HEK293 (cell line): ENCODE measurements around the gene CAPN7.

Experiments used
- CTCF ChIA-PET: fragments of 350-600 bp; formaldehyde crosslinking; extraction: SDS; loops from one replicate; lab custom pipeline; 2021; ENCODE audit warnings: antibody characterized with exemption; lab: Yijun Ruan, JAX
- POLR2A ChIA-PET: fragments of 300-600 bp; formaldehyde crosslinking; extraction: SDS; loops from one replicate; lab custom pipeline; 2020; ENCODE audit warnings: antibody characterized with exemption, inconsistent platforms; lab: Yijun Ruan, JAX
- H3K27ac ChIP-seq: fragments of 200-500 bp; sonication (Bioruptor generic); 2 replicates; pipeline ENCODE4 v1.5.1; 2014; ENCODE audit warnings: low read depth, low read length, control low read depth, inconsistent platforms; ENCODE audit errors: extremely low read depth
- H3K36me3 ChIP-seq, 2 experiments: fragments of 200-500 bp in 1 of 2; sonication (Bioruptor generic) in 1 of 2; 1 replicate in 1 of 2; 2 replicates in 1 of 2; pipeline ENCODE4 v1.5.1; 2014 to 2017; ENCODE audit warnings: inconsistent platforms in 2 of 2, low read length in 2 of 2; ENCODE audit not compliant: control insufficient read depth in 2 of 2, insufficient read depth in 1 of 2
- H3K4me1 ChIP-seq: fragments of 200-500 bp; sonication (Bioruptor generic); 2 replicates; pipeline ENCODE4 v1.5.1; 2014; ENCODE audit warnings: mild to moderate bottlenecking, low read length, inconsistent platforms; ENCODE audit not compliant: control insufficient read depth, insufficient read depth
- H3K4me3 ChIP-seq: 2 replicates; pipeline ENCODE4 v1.5.1; 2011; ENCODE audit warnings: low read depth, mild to moderate bottlenecking, control low read depth, low read length, moderate library complexity
- H3K9me3 ChIP-seq: fragments of 200-500 bp; sonication (Bioruptor generic); 2 replicates; pipeline ENCODE4 v1.5.1; 2014; ENCODE audit warnings: low read depth, low read length, inconsistent platforms; ENCODE audit not compliant: control insufficient read depth, insufficient read depth
- IKZF3 ChIP-seq: fragments of 450-650 bp; IDR thresholded peaks from 2 replicates; pipeline ENCODE4 v1.5.0; 2018; ENCODE audit warnings: missing biosample characterization, mild to moderate bottlenecking, missing genetic modification characterization, moderate library complexity
- PRDM1 ChIP-seq: fragments of 450-650 bp; formaldehyde crosslinking; IDR thresholded peaks from 2 replicates; pipeline ENCODE4; 2016; ENCODE audit warnings: missing biosample characterization, missing genetic modification characterization
- ZNF10 ChIP-seq: fragments of 450-650 bp; formaldehyde crosslinking; IDR thresholded peaks from 2 replicates; pipeline ENCODE4 v1.5.1; 2017; ENCODE audit warnings: missing biosample characterization, missing genetic modification characterization
- ZNF114 ChIP-seq: fragments of 450-650 bp; formaldehyde crosslinking; IDR thresholded peaks from 2 replicates; pipeline ENCODE4 v1.5.0; 2017; ENCODE audit warnings: missing biosample characterization, missing genetic modification characterization
- ZNF132 ChIP-seq: fragments of 450-650 bp; formaldehyde crosslinking; IDR thresholded peaks from 2 replicates; pipeline ENCODE4 v1.5.1; 2017; ENCODE audit warnings: missing biosample characterization, missing genetic modification characterization, borderline replicate concordance
- ZNF174 ChIP-seq: fragments of 450-650 bp; formaldehyde crosslinking; IDR thresholded peaks from 2 replicates; pipeline ENCODE4 v1.5.0; 2017; ENCODE audit warnings: missing biosample characterization, mild to moderate bottlenecking, missing genetic modification characterization
- ZNF184 ChIP-seq: fragments of 450-650 bp; IDR thresholded peaks from 2 replicates; pipeline ENCODE4 v1.5.1; 2018; ENCODE audit warnings: missing biosample characterization, mild to moderate bottlenecking, missing genetic modification characterization
- ZNF354C ChIP-seq: fragments of 450-650 bp; formaldehyde crosslinking; IDR thresholded peaks from 2 replicates; pipeline ENCODE4 v1.5.1; 2016; ENCODE audit warnings: missing biosample characterization, missing genetic modification characterization, low read depth, borderline replicate concordance
- ZNF366 ChIP-seq: fragments of 450-650 bp; formaldehyde crosslinking; conservative IDR thresholded peaks from 2 replicates; pipeline ENCODE4 v1.5.1; 2016; ENCODE audit warnings: missing biosample characterization, missing genetic modification characterization
- ZNF37A ChIP-seq: fragments of 450-650 bp; IDR thresholded peaks from 2 replicates; pipeline ENCODE4 v1.5.1; 2018; ENCODE audit warnings: missing biosample characterization, missing genetic modification characterization
- ZNF510 ChIP-seq: fragments of 450-650 bp; formaldehyde crosslinking; IDR thresholded peaks from 2 replicates; pipeline ENCODE4 v1.5.1; 2018; ENCODE audit warnings: mild to moderate bottlenecking, missing genetic modification characterization, missing biosample characterization; ENCODE audit not compliant: insufficient replicate concordance
- ZNF544 ChIP-seq: fragments of 450-650 bp; formaldehyde crosslinking; IDR thresholded peaks from 2 replicates; pipeline ENCODE4 v1.5.0; 2017; ENCODE audit warnings: missing biosample characterization, missing genetic modification characterization
- ZNF555 ChIP-seq: fragments of 450-650 bp; formaldehyde crosslinking; conservative IDR thresholded peaks from 2 replicates; pipeline ENCODE4 v1.5.1; 2017; ENCODE audit warnings: missing biosample characterization, mild to moderate bottlenecking, missing genetic modification characterization, inconsistent platforms
- ZNF560 ChIP-seq: fragments of 450-650 bp; formaldehyde crosslinking; IDR thresholded peaks from 2 replicates; pipeline ENCODE4 v1.5.1; 2017; ENCODE audit warnings: missing biosample characterization, missing genetic modification characterization, borderline replicate concordance
- ZNF571 ChIP-seq: fragments of 450-650 bp; formaldehyde crosslinking; IDR thresholded peaks from 2 replicates; pipeline ENCODE4 v1.5.0; 2017; ENCODE audit warnings: missing biosample characterization, missing genetic modification characterization
- ZNF596 ChIP-seq: fragments of 450-650 bp; IDR thresholded peaks from 2 replicates; pipeline ENCODE4 v1.5.0; 2018; ENCODE audit warnings: missing biosample characterization, mild to moderate bottlenecking, missing genetic modification characterization, moderate library complexity
- ZNF626 ChIP-seq: fragments of 450-650 bp; sonication (Bioruptor Pico); formaldehyde crosslinking; IDR thresholded peaks from 2 replicates; pipeline ENCODE4 v1.5.1; 2018; ENCODE audit warnings: missing biosample characterization, missing genetic modification characterization, inconsistent platforms
- ZNF776 ChIP-seq: fragments of 450-650 bp; formaldehyde crosslinking; IDR thresholded peaks from 2 replicates; pipeline ENCODE4 v1.5.0; 2017; ENCODE audit warnings: missing biosample characterization, missing genetic modification characterization, borderline replicate concordance
- TF ChIP-seq, protein P1 (sequence below): fragments of 450-650 bp; formaldehyde crosslinking; IDR thresholded peaks from 2 replicates; pipeline ENCODE4 v1.5.1; 2017; ENCODE audit warnings: missing biosample characterization, missing genetic modification characterization
- TF ChIP-seq, protein P2 (sequence below): fragments of 450-650 bp; formaldehyde crosslinking; IDR thresholded peaks from 2 replicates; pipeline ENCODE4 v1.5.1; 2016; ENCODE audit warnings: missing biosample characterization, missing genetic modification characterization
- TF ChIP-seq, protein P3 (sequence below): fragments of 450-650 bp; formaldehyde crosslinking; IDR thresholded peaks from 2 replicates; pipeline ENCODE4 v1.5.1; 2016; ENCODE audit warnings: missing biosample characterization, missing genetic modification characterization
- TF ChIP-seq, protein P4 (sequence below): fragments of 450-650 bp; formaldehyde crosslinking; IDR thresholded peaks from 2 replicates; pipeline ENCODE4 v1.5.1; 2017; ENCODE audit warnings: missing biosample characterization, missing genetic modification characterization
- TF ChIP-seq, protein P5 (sequence below): fragments of 450-650 bp; formaldehyde crosslinking; IDR thresholded peaks from 2 replicates; pipeline ENCODE4 v1.5.1; 2016; ENCODE audit warnings: missing biosample characterization, missing genetic modification characterization
- TF ChIP-seq, protein P6 (sequence below): fragments of 450-650 bp; formaldehyde crosslinking; IDR thresholded peaks from 2 replicates; pipeline ENCODE4 v1.5.1; 2016; ENCODE audit warnings: missing biosample characterization, missing genetic modification characterization

The CAPN7 gene

DNA sequence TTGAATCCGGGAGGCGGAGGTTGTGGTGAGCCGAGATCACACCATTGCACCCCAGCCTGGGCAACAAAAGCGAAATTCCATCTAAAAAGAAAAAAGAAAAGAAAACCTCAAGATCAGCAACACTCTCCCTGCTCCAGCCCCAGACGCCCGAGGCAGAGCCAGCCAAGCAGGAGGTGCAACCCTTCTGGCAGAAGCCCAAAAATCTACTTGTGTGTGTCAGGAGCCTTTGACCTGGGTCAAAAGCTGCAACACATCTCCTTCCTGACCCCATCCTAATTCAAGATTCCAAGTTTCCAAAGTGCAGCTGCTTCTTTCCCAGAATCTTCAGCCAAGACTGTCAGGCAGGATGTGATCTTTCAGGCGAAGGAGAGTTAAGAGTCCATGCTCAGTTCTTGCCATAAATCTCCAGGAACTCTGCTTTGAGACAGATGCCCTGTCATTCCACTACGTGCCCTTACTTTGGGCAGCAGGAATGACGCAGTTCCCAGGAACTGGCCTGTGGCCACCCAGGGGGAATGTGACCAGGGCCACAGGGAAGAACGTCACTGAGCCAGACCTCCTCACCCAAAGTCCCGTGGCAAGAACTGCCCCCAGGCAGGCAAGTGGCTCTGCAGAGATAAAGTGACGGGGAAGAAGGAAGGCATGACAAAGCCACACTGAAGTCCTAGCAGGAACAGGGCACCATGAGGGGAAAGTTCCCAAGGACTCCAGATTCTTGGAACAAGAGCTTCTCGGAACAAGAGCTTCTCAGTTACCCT, 86.9 kb downstream of the CAPN7 start:
- ChIA-PET POLR2A (no interaction called here), CTCF (interaction anchor here (1.2 to 1.3 kb wide), 2 partner anchors 15 to 25 kb away, joined by 3 to 7 read pairs; no protein-coding TSS in a partner anchor)
- TF ChIP-seq ZNF571 (tag by site-specific recombination): no peak
- no peak for TF ChIP-seq ZNF184 (tag by site-specific recombination)
- no peak for TF ChIP-seq PRDM1 (tag by site-specific recombination)
- TF ChIP-seq ZNF114 (tag by site-specific recombination): no peak
- TF ChIP-seq IKZF3 (tag by site-specific recombination): no peak
- TF ChIP-seq, protein P1, sequence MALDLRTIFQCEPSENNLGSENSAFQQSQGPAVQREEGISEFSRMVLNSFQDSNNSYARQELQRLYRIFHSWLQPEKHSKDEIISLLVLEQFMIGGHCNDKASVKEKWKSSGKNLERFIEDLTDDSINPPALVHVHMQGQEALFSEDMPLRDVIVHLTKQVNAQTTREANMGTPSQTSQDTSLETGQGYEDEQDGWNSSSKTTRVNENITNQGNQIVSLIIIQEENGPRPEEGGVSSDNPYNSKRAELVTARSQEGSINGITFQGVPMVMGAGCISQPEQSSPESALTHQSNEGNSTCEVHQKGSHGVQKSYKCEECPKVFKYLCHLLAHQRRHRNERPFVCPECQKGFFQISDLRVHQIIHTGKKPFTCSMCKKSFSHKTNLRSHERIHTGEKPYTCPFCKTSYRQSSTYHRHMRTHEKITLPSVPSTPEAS (tag by site-specific recombination): no peak
- TF ChIP-seq, protein P2, sequence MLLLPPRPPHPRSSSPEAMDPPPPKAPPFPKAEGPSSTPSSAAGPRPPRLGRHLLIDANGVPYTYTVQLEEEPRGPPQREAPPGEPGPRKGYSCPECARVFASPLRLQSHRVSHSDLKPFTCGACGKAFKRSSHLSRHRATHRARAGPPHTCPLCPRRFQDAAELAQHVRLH (tag by site-specific recombination): no peak
- no peak for TF ChIP-seq ZNF544
- no peak for TF ChIP-seq ZNF10 (tag by site-specific recombination)
- TF ChIP-seq ZNF366 (tag by site-specific recombination): no peak
- no peak for TF ChIP-seq ZNF555 (tag by site-specific recombination)
- TF ChIP-seq, protein P3, sequence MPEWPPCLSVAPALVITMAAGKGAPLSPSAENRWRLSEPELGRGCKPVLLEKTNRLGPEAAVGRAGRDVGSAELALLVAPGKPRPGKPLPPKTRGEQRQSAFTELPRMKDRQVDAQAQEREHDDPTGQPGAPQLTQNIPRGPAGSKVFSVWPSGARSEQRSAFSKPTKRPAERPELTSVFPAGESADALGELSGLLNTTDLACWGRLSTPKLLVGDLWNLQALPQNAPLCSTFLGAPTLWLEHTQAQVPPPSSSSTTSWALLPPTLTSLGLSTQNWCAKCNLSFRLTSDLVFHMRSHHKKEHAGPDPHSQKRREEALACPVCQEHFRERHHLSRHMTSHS (tag by site-specific recombination): no peak
- no peaks in the 10 kb centered on the region for H3K9me3 ChIP-seq
- H3K4me1 ChIP-seq: peaks cover 5% of the 10 kb centered on the region
- no peak overlapping the region for H3K27ac ChIP-seq
- no peaks in the 10 kb centered on the region for H3K36me3 ChIP-seq
- H3K4me3 ChIP-seq: no peak overlapping the region

DNA sequence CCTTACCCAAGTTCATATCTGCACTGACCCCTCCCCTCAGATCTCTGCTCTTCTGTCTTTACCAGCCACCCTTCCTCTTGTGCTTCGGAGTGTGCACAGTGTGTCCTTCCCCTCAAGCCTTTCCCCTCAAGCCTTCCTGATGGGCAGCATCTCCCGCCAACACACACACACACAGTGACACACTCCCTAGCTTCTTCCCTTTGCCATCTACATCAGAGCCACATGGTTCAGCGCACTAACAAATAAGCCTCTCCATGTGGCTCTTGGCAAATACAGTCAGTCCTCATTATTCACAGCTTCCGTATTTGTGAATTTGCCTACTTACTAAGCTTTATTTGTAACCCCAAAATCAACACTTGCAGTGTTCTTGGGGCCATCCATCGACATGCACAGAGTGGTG, 88.9 kb downstream of the CAPN7 start:
- no peak for TF ChIP-seq ZNF174
- H3K4me1 ChIP-seq: peaks cover 5% of the 10 kb centered on the region
- no peak overlapping the region for H3K27ac ChIP-seq
- H3K36me3 ChIP-seq: no peaks in the 10 kb centered on the region
- no peaks in the 10 kb centered on the region for H3K9me3 ChIP-seq
- no peak overlapping the region for H3K4me3 ChIP-seq
- ChIA-PET POLR2A (no interaction called here), CTCF (interaction anchor here (0.6 to 1.2 kb wide), 5 partner anchors 27 to 305 kb away, joined by 3 to 4 read pairs (median 4); partner anchors contain the start of gene SH3BP5)

DNA sequence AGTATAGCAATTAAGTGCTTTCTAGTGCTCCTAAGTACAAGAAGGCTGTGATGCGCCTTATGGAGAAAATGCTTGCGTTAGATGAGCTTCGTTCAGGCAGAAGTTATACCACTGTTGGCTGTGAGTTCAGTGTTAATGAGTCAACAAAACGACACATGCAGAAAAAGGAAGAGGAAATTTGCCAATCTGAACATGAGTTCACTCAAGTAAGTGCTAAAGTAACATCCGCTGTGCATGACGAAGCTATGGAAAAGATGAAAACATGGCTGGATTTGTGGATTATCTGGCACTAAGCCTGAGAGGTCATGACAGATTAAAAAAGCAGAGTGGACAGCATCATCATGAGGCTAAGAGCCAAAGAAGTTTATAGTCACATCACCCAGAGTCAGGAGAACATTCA, 89.5 kb downstream of the CAPN7 start:
- peaks cover 5% of the 10 kb centered on the region for H3K4me1 ChIP-seq
- CTCF ChIA-PET: interaction anchor here (0.6 to 1.2 kb wide), 3 partner anchors 27 to 39 kb away, joined by 4 to 5 read pairs (median 4); partner anchors contain the start of gene SH3BP5
- TF ChIP-seq ZNF510 (tag by site-specific recombination) (no peak), ZNF37A (tag by site-specific recombination) (no peak), ZNF132 (no peak), ZNF626 (tag by site-specific recombination) (no peak), ZNF114 (tag by site-specific recombination) (no peak), ZNF596 (tag by site-specific recombination) (no peak), ZNF354C (tag by site-specific recombination) (no peak), ZNF776 (tag by site-specific recombination) (no peak), ZNF560 (tag by site-specific recombination) (no peak)
- TF ChIP-seq, protein P4, sequence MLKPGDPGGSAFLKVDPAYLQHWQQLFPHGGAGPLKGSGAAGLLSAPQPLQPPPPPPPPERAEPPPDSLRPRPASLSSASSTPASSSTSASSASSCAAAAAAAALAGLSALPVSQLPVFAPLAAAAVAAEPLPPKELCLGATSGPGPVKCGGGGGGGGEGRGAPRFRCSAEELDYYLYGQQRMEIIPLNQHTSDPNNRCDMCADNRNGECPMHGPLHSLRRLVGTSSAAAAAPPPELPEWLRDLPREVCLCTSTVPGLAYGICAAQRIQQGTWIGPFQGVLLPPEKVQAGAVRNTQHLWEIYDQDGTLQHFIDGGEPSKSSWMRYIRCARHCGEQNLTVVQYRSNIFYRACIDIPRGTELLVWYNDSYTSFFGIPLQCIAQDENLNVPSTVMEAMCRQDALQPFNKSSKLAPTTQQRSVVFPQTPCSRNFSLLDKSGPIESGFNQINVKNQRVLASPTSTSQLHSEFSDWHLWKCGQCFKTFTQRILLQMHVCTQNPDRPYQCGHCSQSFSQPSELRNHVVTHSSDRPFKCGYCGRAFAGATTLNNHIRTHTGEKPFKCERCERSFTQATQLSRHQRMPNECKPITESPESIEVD (tag by site-specific recombination): no peak
- TF ChIP-seq, protein P5, sequence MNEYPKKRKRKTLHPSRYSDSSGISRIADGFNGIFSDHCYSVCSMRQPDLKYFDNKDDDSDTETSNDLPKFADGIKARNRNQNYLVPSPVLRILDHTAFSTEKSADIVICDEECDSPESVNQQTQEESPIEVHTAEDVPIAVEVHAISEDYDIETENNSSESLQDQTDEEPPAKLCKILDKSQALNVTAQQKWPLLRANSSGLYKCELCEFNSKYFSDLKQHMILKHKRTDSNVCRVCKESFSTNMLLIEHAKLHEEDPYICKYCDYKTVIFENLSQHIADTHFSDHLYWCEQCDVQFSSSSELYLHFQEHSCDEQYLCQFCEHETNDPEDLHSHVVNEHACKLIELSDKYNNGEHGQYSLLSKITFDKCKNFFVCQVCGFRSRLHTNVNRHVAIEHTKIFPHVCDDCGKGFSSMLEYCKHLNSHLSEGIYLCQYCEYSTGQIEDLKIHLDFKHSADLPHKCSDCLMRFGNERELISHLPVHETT (tag by site-specific recombination): no peak
- TF ChIP-seq, protein P6, sequence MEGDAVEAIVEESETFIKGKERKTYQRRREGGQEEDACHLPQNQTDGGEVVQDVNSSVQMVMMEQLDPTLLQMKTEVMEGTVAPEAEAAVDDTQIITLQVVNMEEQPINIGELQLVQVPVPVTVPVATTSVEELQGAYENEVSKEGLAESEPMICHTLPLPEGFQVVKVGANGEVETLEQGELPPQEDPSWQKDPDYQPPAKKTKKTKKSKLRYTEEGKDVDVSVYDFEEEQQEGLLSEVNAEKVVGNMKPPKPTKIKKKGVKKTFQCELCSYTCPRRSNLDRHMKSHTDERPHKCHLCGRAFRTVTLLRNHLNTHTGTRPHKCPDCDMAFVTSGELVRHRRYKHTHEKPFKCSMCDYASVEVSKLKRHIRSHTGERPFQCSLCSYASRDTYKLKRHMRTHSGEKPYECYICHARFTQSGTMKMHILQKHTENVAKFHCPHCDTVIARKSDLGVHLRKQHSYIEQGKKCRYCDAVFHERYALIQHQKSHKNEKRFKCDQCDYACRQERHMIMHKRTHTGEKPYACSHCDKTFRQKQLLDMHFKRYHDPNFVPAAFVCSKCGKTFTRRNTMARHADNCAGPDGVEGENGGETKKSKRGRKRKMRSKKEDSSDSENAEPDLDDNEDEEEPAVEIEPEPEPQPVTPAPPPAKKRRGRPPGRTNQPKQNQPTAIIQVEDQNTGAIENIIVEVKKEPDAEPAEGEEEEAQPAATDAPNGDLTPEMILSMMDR (tag by site-specific recombination): no peak

More for the DNA sequence above, 89.5 kb downstream of the CAPN7 start:
- H3K27ac ChIP-seq: no peak overlapping the region
- H3K4me3 ChIP-seq: no peak overlapping the region
- no peaks in the 10 kb centered on the region for H3K36me3 ChIP-seq
- no peaks in the 10 kb centered on the region for H3K9me3 ChIP-seq
- POLR2A ChIA-PET: no interaction called here
